Measurements from ENCODE around the gene KCNIP1.

Gene KCNIP1

DNA sequence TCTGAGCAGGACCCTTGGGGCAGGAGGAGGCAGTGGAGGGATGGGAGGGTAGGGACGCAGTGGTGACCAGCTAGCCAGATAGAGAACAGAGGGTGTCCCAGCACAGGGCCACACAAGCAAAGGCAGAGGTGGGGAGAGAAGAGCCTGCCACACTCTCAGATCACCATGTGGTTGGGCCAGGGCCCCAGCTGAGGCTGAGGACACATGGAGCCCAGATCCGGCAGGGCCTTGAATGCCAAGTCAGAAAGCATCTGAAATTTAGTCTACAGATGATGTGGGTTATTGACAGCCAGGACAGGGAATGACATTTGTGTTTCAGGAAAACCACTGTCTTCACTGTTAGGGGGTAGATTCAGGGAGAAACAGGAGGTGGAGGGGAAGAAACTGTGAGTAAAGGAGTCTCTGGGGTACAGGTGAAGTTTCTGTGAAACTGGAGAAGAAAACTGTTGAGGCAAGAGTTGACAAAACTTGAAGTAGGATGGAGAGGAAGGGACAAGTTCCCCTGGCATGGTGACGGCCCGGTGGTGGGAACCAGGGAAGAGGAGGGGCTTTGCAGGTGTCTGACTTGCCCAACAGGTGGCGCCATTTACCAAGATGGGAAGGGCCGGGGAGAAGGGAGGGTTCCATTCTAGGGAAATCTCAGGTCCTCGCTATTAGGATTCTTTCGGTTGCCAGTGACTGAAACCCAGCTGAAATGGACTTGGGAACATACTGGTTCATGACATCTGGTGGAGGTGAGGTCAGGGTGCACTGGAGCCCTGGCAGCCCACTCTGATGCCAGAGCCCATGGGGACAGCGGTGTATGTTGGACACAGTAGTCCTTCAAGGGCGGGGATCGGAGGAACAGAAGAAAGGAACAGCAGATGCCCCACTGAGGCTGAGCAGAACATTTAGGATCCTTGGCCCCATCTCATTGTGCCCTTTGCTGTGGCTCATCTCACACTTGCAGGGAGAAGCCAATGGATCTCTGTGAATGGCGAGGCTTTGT lies 100.1 kb downstream of the KCNIP1 start:
- peak; percentile 29 for DNase-seq

DNA sequence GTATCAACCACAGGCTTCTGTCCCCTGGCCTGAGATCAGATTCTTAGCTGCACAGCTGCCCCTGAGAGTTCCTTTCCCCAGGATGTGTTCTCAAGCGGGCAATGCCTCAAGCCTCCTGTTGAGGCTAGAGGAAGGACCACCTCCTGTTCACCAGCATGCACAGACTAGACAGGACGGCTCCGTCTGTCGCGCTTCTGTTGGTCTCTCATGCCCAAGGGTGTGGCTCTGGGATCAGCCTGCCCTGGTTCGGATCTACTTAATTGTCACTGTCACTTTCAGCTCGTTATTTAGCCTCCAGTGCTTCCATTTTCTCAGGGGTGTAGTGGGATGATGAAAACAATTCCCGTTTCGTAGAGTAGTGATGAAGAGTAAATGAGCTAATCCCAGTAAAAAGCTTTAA lies 103.1 kb downstream of the KCNIP1 start:
- no peak for DNase-seq

DNA sequence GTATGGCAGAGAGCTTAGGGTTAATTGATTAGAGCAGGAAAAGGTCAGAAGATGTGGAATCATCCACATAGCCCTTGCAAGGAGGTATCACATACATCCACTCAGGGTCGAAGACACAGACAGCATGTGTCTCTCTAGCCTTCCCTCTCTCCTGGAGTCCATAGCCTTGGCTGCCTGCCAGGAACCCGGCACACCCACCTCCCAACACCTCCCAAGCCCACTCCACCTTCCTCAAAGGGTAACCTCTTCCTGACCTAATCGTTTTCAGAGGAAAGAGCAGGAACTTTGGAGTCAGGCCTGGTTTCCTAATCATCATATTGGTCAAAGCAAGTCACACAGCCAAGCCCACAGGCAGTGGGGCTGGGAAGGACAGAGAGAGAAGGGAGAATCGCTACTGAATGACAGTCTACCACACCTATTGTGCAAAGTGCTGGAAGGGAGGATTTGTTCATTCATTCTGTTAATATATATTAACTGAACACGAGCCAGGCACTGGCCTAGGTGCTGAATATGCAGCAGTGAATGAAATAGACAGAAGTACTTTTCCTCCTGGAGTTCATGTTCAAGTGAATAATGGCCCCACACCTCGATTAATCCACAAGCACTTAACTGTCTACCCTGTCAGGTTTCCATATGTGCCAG lies 107.8 kb downstream of the KCNIP1 start:
- no peak for DNase-seq

DNA sequence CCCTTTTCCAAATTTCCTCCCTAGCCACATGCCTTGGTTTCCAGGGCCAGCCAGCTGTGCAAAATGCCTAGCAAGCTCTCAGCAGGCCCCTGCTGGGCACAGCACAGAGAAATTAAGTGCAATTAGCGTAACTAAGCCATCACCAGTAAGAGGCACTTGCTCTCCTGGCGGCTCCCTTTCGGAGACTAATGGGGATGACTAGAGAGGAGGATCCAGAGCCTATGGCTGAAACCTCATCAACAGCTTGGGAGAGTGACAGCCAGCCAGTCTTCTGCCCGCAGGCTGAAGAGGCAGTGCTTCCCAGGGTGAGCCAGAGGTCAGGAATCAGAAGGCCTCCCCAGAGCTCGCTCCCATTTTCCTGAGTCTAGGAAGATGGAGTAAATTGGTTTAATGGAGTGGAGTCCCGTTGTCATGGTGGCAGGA lies 108.4 kb downstream of the KCNIP1 start:
- no peak for DNase-seq

DNA sequence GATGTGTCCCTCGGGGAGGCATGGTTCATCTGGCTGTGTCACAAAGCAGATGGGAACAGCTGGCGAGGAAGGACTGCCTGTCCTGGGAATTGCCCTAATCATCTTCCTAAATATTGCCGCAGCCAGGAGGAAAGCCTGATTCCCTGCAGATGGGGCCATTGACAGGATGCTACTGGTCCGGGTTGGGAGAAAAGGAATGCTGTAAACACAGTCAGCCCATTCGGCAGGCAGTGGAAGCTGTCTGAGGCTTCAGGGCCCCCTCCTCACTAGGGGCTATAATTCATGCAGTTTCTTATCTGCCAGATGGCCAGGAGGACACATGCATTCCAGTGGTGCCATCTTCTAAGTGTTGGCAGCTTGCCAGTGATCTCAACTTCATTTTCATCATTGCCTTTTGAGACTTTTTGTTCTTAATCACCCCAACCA lies 110.3 kb downstream of the KCNIP1 start:
- no peak for DNase-seq

DNA sequence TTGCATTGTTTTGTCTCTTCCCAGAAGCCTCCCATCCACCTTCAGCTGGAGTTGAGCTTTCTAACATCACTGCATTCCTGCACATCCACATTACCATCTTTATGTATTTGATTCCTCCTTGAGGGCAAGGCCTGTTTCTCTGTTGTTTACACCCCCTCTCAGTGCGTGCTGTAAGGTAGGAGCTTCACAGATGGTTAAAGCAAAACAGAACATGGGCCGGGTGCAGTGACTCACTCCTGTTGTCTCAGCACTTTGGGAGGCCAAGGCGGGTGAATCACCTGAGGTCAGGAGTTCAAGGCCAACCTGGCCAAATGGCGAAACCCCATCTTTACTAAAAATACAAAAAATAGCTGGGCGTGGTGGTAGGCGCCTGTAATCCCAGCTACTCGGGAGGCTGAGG lies 110.9 kb downstream of the KCNIP1 start:
- no peak for DNase-seq

DNA sequence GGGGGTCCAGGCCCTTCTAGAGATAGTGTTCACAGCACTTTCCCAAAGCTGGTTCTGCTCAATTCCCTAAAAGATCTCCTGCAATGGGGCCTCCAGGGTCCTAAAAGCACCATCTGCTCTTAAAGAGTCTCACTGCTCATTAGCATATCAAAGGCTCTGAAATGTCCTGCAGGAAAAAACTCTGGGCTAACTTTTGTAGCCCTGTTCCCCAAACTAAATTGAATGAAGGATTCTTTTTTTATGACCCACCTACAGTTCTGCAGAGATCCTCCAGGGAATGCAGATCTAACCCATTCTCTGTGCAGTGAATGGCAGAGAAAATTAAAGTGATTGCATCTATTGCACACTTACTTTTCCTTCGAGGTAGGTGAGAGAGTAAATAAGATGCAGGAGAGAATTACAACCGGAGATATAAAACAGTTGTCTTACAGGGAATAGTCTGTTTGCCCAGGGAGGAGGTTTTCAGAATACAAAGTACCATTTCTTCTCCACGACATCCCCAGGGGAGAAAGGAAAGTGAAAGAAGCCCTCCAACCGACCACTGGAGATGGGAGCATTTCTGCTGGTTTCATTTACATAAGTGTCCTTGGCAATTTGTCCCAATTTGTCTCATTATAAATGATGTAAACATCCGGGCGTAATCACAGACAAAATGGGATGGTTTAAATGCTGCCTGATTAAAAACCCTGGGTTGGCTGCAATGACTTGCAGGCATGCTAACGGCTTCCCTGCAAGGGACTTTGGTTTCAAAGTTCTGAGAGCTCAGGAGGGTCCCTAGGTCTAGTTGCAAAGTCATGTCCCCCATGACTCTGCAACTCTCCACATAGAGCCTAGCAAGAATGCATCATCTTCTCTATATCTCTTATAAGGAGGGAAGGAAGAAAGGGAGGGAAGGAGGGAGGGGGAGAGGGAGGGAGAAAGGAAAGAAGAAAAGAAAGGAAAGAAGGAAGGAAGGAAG lies 114.0 kb downstream of the KCNIP1 start:
- DNase-seq: no peak

DNA sequence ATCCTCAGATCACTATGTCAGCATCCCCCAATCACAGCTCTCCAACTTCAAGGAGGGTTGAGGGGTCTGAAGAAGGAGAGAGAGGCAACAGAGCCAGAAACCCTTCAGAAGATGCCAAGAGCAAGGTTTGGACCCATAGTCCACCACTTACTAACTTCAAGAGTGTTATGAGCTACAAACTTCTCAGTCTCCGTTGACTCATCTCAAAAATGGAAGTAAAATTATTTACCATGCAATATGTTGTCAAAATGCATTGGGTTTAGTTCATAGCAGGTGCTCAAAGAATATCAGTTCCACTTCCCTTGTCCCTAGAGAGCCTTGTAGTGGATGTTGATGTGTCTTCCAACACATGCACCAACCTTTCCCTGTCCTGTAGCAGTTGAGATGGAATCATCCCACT lies 116.0 kb downstream of the KCNIP1 start:
- DNase-seq: no peak

DNA sequence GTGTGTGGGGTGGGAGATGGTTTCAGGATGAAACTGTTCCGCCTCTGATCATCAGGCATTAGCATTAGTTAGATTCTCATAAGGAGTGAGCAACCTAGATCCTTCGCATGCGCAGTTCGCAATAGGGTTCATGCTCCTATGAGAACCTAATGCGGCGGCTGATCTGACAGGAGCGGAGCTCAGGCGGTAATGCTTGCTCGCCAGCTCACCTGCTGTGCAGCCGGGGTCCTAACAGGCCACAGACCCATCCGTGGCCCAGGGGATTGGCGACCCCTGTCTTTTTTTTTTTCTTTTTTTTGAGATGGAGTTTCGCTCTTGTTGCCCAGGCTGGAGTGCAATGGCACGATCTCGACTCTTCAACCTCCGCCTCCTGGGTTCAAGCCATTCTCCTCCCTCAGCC lies 119.1 kb downstream of the KCNIP1 start:
- DNase-seq: no peak

DNA sequence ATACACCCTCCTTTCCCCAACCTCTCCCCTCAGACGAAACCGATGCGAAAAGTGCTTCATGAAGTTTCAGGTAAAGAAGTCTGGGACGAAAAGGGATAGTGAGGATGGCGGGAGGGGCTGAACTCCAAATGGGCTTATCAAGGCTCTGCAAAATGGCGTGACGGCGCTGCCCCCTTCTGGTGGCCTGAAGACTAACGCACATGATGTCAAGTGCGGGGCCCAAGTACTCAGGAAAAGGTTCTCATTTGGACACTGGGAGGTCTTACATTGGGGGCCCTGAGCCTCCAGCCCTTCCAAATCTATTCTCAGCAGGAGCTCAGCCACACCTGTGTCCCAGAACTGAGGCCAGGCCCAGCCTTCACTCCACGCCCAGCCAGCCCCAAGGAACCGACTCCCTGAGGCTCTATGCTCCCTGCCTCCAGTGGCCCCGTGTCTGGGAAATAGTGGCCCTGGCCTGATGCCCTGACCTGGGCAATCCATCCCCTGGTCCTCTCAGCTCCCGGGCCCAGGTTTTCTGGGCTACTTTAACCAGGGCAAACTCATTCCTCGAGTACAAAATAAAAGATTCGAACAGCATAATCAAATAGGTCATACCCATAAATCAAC lies 119.9 kb downstream of the KCNIP1 start:
- no peak for DNase-seq

DNA sequence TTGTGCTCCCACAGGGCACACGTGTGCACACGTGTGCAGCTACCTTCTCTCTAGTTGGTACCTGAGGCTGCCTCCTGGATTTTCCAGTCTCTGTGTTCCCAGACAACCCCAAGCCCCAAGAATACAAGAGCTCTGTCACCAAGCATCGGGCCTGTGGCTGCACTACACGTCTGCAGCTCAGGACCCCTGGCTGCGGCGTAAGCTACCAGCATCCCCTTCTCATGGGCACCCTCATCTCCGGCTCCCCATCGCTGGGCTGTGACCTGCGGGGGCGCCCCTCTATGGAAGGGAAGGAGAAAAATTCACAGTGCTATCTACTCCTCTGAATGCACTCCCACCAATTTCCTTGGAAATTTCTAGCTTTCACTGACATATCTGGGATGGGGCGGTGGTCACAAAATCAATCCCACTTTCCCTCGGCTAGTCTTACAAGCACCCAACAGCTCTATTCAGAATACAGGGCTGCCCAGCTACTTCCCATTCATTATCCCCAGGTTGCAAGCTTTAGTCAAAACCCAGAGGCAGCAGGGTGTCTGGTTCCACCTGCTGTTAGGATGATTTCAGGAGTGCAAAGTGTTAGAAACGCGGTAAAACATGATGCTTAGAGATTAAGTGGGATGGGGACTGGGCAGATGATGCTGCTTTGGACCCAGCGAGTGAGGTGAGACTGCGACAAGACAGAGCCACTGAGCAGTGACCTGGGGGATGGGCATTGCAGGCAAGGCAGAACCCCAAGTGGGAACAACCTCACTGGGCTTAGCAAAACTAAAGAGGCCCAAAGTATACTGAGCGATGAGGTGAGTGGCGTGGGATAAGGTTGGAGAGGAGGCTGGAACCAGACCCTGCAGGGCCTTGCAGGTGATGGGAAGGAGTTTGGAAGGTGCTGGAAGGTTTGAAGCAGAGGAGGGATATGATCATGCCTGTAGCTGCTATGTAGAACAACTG lies 121.7 kb downstream of the KCNIP1 start:
- DNase-seq: no peak

DNA sequence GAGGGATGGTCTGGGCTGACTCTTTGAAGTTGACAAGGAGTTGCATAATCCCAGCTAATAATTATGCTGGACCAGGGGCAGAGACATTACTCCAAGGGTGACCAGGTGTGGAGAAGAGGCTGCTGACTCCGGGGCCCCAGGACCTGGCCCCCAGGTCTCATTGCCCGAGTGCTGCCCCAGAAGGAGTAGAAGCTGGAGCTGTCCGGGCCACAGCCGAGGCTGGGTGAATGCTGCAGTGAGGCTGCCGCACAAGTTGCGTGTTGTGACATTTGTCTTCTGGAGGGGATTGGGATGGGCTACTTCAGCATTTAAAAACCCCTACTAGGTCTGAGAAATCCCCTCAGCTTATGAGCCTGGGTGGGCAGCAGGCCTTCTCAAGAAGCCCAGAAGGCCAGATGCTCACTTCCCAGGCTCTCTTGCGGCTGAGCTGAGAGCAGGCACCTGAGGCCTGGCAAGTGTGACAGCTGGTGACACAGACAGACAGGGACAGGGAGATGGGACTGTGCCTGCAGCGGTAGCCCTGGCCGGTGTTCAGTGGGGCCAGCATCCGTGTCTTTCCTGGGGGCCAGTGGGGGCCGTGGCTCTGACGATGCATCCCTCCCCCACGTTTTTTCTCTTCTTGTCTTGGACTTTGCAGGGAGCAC lies 122.8 kb downstream of the KCNIP1 start:
- DNase-seq: no peak

DNA sequence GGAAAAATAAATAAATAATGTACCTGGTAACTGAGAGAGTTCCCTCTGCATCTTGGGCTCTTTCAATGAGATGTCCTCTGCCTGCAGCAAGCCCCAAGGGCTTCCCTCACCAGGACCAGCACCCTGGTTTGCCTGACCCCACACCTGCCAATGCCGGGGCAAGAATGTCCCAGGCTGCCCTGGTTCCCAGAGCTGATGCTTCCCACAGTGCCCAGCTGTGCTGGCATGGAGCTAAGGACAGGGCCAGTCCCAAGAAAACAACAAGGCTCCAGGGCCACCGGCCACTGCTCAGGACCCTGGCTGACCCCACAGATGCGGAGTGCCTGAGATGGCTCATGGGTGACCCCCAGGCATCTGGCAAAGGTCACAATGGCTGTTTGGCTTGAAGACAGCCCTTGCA lies 123.5 kb downstream of the KCNIP1 start:
- DNase-seq: no peak

DNA sequence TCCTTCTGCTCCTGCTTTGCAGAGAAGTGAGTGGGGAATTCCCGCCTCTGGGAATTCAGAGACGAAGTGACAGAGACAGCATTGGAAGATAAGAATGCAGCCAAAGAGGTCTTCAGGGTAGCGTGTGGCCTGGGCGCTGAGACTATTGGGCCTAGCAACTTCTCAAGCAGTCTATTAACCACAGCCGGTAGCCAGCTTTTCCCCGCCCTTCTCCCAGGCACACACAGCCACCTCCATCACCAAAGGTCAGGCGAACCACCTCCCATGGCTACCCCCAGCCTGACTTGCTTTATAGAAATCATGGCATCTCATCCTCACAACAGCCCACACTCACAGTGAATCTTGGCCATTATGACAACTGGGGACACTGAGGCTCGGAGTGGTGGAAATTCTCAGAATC lies 124.2 kb downstream of the KCNIP1 start:
- DNase-seq: no peak

DNA sequence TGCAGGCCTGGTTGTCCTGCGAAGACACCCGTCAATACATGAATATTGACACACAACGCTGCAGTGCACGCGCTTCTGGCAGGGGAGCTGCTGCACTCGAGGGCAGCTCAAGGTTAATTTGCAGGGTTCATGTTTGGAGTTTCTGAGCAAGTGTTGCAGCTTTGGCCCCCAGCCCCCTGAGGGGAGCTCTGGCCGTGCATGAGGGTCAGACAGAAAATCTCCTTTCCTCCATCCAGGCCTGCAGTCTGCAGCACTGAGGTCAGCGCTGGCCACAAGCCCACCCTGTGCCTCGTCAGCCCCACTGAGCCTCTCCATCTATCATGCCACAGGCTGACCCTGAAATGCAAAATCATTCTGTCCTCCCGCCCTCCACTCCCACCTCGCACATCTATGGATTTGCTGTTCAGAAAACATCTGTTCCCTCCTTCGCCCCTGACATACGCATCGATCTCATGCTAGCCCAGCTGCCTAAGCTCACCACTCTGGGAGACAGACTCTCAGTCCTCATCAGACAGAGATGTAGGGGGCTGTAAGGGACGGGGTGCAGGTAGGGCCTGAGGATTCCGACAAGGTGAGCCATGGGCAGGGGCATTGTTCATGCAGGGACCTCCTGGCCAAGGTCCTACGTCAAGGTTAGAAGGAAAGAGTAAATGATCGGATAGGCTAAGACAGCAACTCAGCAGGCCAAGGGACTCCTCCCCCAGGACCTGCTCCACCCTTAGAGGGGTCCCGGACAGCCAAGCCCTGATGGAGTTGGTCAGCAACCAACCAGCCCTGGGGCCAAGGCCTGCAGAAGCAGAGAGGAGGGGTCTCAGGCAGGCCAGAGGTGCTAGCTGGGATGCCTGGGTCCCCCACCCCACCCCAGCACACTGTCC lies 125.1 kb downstream of the KCNIP1 start:
- DNase-seq: no peak

DNA sequence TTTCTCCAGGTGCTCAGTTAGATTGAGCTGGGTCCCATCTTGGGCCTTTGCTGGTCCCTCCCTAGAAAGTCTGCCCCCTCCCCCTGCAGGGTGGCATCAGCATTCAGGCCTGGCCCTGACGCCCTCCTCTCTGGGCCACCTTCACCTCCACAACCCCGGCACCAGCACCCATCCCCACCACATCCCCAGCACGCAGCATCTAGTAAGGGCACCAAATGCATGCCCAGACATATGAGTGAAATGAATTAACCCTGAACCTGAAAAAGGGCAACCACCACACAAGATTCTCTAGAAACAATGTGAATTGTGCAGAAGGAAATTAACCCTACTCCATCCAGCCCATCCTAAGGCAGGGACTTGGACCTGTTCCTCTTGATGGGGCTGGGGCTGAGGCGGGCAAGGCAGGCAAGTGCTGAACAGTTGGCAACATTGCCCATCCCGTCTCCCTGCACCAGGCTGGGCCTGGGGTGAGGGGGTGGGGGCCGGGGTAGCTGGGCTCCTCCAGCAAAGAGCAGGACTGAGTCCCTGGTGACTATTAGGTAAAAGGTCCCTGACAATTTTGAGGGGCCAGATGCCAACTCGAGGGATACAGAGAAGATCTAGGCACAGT lies 125.9 kb downstream of the KCNIP1 start:
- no peak for DNase-seq

DNA sequence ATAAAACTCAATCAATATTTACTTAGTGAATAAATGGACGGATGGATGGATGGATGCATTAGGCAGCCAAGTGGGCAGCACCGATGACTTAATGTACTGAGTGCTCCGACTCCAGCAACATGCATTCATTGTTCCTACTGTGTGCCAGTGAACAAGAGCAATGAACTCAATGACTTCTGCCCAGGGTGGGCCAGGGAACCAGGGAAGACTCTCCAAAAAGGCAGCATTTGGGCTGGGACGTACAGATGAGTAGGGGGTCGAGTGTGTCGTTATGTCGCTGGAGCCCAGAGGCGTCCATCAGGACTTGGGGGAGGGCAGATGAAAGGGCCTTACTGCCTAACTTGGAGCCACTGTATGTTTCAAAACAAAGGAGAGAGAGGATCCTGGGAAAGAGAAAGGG lies 126.4 kb downstream of the KCNIP1 start:
- DNase-seq: no peak

DNA sequence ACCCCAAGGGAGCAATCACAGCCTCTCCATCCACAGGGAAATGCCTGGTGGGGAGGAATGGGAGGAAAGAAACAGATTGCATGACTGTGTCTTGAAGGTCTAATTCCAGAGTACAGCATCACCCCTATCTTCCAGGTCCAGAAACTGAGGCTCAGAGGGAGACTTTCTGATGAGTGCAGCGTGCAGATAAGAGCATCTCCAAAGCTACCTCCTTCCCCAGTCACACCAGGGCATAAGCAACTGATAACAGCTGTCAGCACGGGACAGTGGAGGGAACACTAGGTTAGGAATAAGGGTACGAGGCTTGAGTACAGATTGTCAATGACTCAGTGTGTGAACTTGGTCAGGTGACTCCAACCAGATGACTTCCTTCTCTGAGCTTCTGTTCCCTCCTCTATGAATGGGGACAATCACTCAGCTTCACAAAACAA lies 126.9 kb downstream of the KCNIP1 start:
- DNase-seq: no peak

DNA sequence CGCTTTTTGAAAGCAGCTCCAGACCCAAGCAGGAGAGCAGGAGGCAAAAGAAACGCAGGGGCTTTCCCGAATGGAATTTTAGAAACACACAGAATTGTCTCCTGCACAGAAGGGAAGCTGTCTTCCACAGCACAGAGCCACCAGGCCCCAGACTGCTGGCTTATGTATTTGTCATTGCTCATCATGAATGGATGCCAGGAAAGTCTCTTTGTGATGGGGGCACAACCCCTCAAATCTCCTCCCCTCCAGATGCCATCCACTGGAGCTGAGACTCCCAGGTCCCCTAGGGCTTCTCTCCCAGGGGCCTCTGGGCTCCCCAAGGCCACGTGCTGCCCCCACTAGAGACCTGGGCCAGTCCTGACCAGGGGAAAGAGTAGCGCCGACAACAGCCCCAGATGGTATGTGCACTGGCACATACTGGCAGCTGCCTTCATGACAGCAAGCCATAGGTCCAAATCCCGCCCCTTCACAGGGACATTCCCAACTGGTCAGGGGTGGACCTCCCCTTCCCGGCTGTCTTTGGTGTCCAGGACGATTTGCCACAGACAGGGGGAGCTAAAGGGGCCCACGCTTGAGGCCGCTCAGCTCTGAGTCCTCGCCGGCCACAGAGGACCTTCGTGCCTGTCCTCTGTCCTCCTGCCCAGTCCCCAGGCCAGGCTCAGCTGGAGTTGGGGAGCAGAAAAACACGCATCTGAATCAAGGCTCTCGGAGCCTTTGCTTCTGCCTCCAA lies 127.8 kb downstream of the KCNIP1 start:
- DNase-seq: no peak

Data from activated CD8-positive, alpha-beta memory T cell treated with anti-CD3 and anti-CD28 coated beads, Interleukin-2, amount 50 U/mL, for 4 hours (primary cell).